ENCODE data around the gene SPTBN2.
A peak's percentile ranks its signal among the peaks of the same experiment; 100 is the strongest.

DNA sequence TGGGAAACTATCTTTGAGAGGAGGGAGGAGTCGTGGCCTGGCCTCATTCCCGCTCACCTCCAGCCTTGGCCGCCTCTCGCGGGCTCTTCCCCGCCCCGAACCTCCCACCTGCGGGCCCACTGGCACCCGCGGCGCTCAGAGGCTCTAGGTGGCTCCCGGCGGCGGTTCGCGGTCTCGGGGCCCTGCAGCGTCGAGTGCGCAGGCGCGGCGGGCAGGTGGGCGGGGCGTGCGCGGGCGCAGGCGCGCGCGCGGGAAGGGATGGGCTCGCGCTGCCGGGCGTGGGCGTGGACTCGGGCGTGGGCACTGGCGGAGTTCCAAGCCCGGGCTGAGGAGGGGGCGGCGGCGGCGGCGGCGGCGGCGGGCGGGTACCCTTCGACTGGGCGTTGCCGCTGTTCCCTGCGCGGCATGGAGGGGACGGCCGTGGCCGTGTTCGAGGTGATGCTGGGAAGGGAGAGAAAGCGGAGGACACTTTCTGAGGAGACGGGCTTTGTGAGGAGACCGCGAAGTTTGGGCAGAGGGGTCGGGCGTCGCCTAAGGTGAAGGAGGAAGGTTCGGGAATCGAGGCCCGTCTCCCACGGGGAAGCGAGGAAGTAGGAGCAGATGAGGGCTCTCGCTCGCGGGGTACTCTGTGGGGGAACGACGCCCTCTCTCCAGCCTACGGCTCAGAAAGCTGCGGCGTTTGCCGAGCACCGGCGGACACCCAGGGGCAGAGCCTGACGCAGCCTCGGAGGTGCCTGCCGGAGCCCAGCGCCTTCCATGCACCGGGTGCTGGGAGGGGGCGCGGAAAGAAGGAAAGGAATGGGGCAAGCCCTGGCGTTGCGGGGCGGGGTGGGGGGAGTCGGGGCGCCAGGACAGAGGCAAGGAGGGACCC is 15.7 kb upstream of the SPTBN2 start:
- peak; percentile 54 for TF ChIP-seq L3MBTL2 (conservative IDR thresholded peaks at IDR 0.05)
- TF ChIP-seq HDGF (IDR thresholded peaks at IDR 0.05; ENCODE audit: borderline replicate concordance): no peak
- no peak for TF ChIP-seq FOXK2 (IDR thresholded peaks at IDR 0.05)
- TF ChIP-seq FOXA1 (IDR thresholded peaks at IDR 0.05): no peak
- TF ChIP-seq NFRKB (IDR thresholded peaks at IDR 0.05): no peak
- TF ChIP-seq BHLHE40 (IDR thresholded peaks at IDR 0.05; ENCODE audit: borderline replicate concordance): no peak
- TF ChIP-seq FOXM1 (IDR thresholded peaks at IDR 0.05; ENCODE audit: borderline replicate concordance): no peak
- TF ChIP-seq CTBP1 (IDR thresholded peaks at IDR 0.05; ENCODE audit: borderline replicate concordance): no peak
